GM19351 (cell line): Measurements from ENCODE around the gene OR51S1.
"Not testable (repeated sequence)": the region's sequence is repeated elsewhere in the genome, so short reads cannot be mapped to it uniquely, and the experiment has no call there.

Experiments
- ATAC-seq: cut with Tn5 transposase; IDR thresholded peaks from one replicate; pipeline ENCODE4 v1.9.1; 2021; ENCODE audit warnings: mild to moderate bottlenecking, moderate library complexity; ENCODE audit not compliant: unreplicated experiment

OR51S1 gene

GRCh38 chr11:4809246-4809645, 39.8 kb downstream of the OR51S1 start:
- ATAC-seq: no peak

GRCh38 chr11:4808476-4808875, 40.5 kb downstream of the OR51S1 start:
- no peak for ATAC-seq

DNA sequence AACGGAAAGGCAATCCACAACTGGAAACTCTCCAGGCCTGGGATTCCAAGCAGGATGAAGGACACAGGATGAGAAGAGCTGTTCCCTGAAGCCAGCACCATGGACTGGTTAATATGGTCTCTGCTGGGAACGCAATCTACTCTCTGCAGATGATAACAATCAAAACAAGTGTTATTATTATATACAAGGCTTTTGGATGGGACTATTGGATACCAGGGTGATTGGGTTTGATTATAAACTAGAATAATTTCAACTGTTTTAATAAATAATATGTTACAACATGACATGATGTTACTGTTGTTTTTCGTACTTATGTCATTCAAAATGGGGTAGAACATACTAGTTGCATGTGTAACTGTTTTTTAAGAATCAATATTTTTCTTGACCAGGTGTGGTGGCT, 44.7 kb downstream of the OR51S1 start, which contains the start of gene OR52R1:
Gene OR52R1 (minus strand): TSS at position 101 of the 400 bp plus-strand sequence. CDS start 0 bp downstream, at position 101.
- ATAC-seq: no peak

GRCh38 chr11:4801316-4801715, 47.7 kb downstream of the OR51S1 start:
- not testable (repeated sequence) for ATAC-seq

DNA sequence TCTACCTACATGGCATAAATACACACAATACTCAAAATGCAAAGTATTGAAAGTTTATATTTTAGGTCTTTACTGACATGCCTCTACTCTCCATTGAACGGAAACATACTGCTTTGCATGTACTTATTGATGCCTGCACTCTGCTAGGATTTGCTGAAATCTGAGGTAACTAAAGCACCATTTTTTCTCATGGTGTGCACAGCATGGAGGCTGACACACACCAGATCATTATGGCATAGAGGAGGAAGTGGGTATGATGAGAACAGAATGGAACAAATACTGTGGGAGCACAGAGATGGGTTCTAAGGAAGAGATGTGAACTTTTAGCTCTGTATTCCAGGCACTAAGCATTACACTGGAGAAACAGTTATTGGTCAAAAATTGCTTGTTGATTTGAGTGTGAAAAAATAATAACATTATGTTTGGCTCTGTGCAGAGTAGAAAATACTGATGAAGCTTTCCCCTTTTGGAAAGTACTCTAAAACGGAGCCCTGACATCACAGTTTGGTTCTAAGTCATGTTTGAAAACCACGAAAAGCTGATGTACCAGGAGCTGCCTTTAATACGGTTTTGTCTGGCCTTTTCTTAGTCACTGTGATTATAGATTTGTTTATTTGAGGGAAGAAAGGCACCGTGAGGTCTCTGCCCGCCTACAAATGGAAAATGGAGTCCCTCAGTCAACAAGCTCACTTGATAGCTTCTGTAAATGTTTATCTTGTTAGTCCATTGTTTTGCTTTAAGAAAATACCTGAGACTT, 50.4 kb downstream of the OR51S1 start:
- ATAC-seq: peak; percentile 66
